GM12891 (cell line): Measurements from ENCODE around the gene SCAMP4.

ENCODE experiments used
- DNase-seq: peaks from one replicate; pipeline ENCODE4 v3.0.0; 2011; ENCODE audit warnings: low spot score; ENCODE audit not compliant: insufficient read length
- FAIRE-seq: peaks from 2 replicates; lab custom pipeline; 2011; peaks lifted over from hg19 to GRCh38; lab: Jason Lieb, UNC
- PAX5 ChIP-seq: IDR thresholded peaks from 2 replicates; pipeline ENCODE4 v1.6.1; 2011; ENCODE audit warnings: low read length, moderate library complexity, mild to moderate bottlenecking; ENCODE audit not compliant: insufficient read depth, severe bottlenecking
- POLR2A ChIP-seq: IDR thresholded peaks from 2 replicates; pipeline ENCODE4 v1.6.1; 2011; ENCODE audit warnings: low read depth, low read length, control low read depth
- POLR2AphosphoS5 ChIP-seq: IDR thresholded peaks from 2 replicates; pipeline ENCODE4 v1.6.1; 2011; ENCODE audit warnings: low read depth, low read length, control low read depth
- POU2F2 ChIP-seq: IDR thresholded peaks from 2 replicates; pipeline ENCODE4 v1.6.1; 2011; ENCODE audit warnings: low read depth, mild to moderate bottlenecking, control low read depth, low read length, moderate library complexity
- SPI1 ChIP-seq: IDR thresholded peaks from 2 replicates; pipeline ENCODE4 v1.6.1; 2011; ENCODE audit warnings: low read depth, low read length, control low read depth
- TAF1 ChIP-seq: IDR thresholded peaks from 2 replicates; pipeline ENCODE4 v1.6.1; 2011; ENCODE audit warnings: low read depth, low read length, control low read depth

The SCAMP4 gene

DNA sequence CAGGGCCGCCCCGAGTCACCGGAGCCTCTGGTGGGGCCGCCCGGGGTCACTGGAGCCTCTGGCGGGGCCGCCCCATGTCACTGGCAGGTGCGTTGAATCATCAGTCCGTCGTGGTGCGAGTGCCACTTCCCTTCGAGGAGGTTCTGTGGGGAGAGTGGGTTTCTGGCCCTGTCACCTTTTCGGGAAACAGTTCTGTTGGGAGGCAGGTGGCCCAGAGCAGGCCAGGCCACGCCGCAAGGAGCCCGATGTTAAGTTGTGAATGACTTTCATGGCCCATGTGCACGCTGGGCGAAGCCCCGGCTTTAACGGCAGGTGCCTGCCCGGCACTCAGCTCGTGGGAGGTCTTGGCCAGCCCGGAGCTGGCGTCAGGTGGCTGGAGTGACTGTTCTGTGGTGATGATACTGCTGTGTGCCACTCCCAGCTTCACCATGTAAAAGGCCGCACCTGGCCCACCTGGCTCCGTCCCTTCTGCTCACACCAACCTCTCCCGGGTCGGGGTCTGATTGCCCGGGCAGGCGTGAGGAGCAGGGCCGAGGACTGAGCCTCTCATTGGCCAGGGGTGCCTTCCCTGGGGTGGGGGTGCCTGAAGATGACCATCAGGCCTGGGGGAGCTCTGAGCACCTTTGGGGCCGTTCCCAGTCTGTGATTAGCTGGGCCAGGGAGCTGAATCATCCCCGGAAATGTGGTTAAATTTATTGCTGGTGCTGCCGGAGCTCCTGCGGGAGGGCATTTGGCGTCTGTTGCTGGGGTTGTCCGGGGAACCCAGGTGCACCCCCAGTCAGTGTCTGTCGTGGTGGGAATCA lies 65.0 kb downstream of the SCAMP4 start:
- TF ChIP-seq TAF1, result no peak
- no peak for TF ChIP-seq POU2F2
- no peak for TF ChIP-seq POLR2AphosphoS5
- TF ChIP-seq PAX5, result no peak
- no peak for TF ChIP-seq POLR2A
- no peak for TF ChIP-seq SPI1
- FAIRE-seq (no peak), DNase-seq (no peak)

DNA sequence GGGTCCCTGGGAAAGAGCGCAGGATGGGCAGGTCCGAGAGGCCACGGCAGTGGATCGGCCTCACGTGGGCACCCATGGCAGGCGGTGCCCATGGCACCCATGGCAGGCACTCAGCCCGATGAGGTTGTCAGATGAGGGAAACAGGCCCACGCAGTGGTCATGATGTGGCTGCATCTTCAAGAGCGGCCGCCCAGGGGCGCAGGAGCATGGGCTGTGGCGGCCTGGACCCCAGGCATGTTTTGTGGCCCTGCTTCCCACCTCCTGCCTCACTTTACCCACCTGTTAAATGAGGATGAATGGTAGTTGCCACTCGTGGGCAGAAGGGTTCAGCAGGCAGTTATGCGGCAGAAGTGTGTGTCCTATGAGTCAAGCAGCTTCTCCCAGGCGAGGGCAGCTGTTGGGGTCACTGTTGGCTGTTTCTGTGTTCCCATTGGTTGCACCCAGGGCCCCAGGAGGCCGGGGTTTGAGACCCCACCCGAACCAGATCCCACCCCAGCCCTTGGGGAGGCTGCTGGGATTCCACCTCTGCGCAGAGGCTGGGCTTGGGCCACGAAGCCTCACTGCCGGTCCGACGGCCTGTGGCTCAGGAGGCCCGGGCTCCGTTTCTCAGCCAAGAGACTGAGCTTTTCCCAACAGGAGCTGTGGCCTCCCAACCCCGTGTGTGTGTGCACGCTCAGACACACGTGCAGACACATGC lies 65.8 kb downstream of the SCAMP4 start:
- FAIRE-seq, result no peak
- DNase-seq, result no peak
- TF ChIP-seq POLR2A, result no peak
- no peak for TF ChIP-seq TAF1
- TF ChIP-seq SPI1, result no peak
- TF ChIP-seq PAX5, result no peak
- TF ChIP-seq POU2F2, result no peak
- no peak for TF ChIP-seq POLR2AphosphoS5

- no peak for FAIRE-seq
- no peak for DNase-seq
- no peak for TF ChIP-seq TAF1
- TF ChIP-seq POLR2A, result no peak
- TF ChIP-seq PAX5, result no peak
- TF ChIP-seq SPI1, result no peak
- no peak for TF ChIP-seq POU2F2
- TF ChIP-seq POLR2AphosphoS5, result no peak
Measured at GRCh38 chr19:1974381-1975161, 69.4 kb downstream of the SCAMP4 start.

DNA sequence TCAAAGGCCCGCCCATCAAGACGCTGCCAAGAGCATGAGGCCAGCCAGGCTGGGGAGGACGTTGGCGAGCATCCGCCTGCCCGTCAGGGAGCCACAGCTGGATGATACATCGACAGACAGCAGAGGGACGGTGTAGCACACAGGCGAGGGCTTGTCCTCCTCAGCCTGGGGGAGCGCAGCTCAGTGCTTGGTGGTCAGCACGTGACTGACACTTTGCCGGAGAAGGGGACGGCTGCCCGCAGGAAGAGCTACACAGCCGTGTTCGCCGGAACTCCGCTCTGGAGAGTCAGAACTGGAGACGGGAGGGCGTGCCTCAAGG lies 69.9 kb downstream of the SCAMP4 start:
- TF ChIP-seq TAF1 (no peak), SPI1 (no peak), POLR2AphosphoS5 (no peak), POLR2A (no peak), PAX5 (no peak), POU2F2 (no peak)
- DNase-seq, result no peak
- no peak for FAIRE-seq
